8988T (cell line): ENCODE measurements around the gene STT3B.
"Not testable (repeated sequence)": the region's sequence is repeated elsewhere in the genome, so short reads cannot be mapped to it uniquely, and the experiment has no call there.

Experiments
- DNase-seq: peaks from one replicate; pipeline ENCODE4 v3.0.0; 2011

The STT3B gene

DNA sequence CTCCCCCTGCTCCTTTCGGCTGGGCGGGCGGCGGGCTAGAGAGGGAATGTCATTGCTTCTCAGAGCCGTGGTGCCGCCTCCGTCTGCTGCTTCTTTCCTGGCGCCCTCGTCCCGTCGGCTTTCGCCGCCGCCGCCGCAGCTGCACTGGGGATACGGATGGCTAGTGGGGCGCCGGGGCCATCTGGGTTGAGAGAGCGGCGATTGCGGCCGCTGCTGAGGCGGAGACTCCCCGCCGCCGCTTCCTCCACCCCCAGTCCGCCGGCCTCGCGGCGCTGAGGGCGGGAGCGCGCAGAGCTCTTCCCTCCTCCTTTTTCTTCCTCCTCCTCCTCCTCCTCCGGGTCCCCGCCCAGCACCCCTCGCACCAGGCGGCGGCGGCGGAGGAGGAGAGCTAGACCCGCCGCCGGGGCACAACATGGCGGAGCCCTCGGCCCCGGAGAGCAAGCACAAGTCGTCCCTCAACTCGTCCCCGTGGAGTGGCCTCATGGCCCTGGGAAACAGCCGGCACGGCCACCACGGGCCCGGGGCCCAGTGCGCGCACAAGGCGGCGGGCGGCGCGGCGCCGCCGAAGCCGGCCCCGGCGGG lies at the start of gene STT3B:
Gene STT3B (plus strand): TSS at position 339 of the 582 bp plus-strand sequence. CDS start 74 bp downstream, at position 413.
- peak; percentile 73 for DNase-seq

DNA sequence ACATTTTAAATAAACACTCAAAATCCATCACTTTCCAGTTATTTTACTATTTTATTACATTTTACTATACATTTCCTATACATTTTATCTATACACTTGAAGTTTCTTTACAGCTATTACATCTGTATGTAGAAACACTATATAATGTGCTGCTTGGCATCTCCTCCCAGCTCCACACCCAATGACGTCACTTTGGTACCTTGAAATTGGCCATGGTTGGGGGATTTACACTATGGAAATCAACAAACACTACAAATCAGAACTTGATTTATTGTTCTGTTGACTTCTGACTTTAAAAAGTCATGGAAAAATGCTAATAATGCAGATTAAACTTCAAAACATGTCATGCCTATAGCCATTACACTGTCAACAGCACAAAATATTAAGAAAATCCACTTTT lies 48.9 kb upstream of the STT3B start:
- no peak for DNase-seq

DNA sequence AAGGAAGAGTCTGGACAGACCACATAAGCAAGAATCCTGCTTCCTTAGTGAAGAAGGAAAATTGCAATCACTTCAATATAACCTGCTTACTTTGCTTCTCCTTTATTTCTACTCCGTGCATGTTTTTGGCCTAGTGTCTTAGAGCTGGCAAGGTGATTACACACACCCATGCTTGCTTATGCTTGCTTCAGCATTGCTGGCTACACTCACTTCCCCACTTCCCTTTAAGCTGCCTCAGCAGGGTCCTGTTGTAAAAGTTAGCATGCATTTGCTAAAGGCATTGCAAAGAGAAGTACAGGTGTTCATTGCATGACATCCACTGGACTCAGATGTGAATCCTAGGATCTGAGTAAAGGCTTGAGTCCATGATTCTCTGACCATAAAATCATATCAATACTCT lies 47.5 kb upstream of the STT3B start:
- DNase-seq = no peak

DNA sequence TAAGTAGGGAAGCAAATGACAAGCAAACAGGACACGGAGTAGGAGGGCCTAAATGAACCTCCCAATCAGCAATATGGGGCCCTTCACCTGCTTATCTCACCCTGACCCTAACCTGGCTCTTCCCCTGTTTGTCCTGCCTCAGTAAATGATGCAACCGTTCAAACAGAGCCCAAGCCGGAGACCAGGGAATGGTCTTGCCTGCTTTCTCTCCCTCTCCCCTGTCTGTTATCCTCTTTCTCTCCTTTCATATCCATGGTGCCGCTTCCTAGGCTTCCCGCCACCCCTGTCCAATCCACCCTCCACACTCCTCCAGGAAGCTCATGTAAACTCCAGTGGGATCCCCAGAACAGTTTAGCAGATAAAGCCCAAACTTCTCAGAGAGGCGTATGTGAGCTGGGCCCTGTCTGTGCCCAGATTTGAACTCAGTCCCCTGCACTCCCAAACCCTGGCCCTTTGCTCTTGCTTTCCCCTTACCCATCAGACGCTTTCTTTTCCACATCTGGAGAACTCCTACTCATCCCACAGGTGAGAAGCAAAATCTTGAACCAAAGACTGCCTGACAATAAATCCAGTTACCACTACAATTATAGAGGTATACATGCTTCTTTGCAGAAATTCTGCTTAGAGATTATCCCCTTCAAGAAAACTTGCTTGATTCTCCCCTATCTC lies 45.7 kb upstream of the STT3B start:
- DNase-seq = no peak

DNA sequence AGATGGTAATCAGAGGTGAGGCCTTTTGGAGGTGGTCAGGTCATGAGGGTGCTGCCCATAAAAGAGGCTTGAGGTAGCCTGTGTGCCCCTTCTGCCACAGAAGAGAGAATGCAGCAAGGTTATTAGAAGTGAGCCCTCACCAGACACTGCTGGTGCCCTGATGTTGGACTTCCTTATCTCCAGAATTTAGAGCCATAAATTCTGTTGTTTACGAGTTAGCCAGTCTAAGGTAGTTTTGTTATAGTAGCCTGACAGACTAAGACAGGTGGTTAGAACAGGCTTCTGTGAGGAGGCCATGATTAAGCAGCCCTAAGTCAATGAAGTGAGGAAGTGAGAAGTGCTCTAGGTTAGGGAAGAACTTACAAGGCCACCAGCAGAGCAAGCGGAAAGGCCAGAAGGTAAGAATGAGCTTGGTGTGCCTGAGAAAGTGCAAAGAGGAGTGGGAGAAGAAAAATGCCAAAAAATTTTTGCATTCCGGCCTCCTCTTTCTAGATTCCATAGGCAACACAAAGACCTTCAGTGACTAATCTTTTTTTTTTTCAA lies 44.2 kb upstream of the STT3B start:
- no peak for DNase-seq

DNA sequence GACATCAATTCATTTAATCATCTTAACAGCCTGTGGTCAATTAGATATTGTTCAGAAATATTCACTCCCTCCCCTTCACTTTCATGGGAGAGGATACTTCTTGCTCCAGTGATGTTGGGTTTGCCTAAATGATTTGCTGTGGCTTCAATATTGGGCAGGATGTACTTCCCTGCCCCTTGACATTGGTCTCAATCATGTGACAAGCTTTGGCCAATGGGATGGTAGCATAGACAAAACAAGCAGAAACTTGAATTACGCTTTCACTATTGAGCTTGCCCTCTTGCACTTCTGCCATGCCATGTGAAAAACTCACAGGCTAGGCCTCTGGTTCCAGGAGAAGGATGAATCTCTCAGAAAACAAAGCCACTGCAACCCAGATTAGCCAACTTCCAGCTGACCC lies 42.2 kb upstream of the STT3B start:
- no peak for DNase-seq

DNA sequence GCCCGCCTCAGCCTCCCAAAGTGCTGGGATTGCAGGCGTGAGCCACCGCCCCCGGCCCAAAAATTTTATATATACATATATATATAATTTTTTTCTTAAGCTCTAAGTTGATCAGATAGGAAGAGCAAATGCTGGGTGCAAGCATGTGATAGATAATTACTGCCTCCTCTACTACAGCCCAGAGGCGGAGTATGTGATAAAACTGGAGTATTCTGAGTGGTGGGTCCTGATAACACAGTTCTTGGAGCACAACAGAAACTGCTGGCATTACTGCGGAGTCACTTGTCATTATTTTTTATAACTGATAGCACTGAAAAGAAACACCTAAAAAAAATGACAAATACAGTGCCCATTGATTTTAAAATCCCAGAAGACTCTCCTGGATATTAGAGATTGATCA lies 41.1 kb upstream of the STT3B start:
- DNase-seq = no peak

DNA sequence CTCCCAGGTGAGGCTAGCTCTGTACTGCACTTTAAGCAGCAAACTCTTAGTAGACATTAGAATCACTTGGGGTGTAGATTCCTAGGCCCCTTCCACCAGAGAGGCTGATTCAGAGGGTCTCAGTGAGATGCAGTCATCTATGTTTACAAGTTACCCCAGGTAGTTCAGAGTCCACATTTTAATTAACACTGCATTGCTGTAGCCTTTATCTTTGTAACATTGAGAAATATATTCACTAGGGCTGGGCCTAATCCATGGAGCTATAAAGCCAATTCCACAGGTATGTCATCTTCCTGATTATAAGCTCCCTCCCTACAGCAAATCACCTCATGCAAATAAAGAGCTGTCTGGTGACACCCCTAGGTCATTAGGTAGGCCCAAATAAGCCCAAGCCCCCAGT lies 39.6 kb upstream of the STT3B start:
- no peak for DNase-seq

DNA sequence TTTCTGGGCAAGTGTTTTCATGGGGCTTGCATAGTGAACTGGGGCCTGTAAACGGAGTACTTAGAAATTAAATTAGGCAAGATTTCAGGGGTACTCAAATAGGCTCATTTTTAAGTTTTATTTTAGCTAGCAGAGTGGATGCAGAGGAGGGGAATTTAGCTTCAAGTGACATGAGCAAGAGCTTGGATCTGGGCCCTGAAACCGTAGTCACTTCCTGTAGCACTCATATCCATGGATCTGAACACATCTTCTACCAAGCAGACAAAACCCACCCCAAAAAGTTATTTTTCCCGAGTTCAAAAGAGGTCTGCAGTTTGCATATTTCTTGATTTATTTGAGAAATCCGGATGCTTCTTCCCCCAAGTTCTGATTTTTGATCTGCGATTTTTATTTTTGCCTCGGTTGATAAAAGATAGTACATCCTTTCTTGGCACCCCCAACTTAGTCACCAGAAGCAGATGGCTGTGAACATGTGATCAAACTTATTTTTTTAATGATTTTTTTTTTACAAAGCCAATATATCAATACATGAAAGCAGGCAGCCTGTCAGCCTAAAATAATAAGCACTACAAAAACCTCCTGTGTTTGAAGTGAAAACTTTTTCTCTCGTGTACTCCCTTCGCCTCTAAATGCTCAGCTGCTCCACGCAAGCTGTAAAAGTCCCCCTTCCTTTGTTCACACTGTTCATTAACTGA lies 36.6 kb upstream of the STT3B start:
- DNase-seq = no peak

DNA sequence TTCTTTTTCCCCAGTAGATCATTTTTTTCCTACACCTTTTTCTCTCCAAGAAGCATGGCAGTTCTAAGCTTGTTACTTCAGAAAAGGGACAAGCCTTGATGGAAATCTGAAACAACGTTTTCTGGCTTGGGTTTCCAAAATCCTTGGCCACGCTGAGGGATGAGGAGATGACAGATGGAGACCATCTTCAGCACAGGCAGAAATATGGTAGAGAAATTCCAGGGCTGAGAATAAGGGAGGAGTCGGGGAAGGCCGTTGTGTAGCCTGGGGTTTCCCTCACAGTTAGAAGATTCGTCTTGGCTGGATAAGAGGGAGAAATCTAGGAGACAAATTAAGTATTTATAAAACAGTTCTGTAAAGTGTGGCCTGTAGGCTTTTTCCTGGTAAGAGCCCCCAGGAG lies 33.9 kb upstream of the STT3B start:
- no peak for DNase-seq

DNA sequence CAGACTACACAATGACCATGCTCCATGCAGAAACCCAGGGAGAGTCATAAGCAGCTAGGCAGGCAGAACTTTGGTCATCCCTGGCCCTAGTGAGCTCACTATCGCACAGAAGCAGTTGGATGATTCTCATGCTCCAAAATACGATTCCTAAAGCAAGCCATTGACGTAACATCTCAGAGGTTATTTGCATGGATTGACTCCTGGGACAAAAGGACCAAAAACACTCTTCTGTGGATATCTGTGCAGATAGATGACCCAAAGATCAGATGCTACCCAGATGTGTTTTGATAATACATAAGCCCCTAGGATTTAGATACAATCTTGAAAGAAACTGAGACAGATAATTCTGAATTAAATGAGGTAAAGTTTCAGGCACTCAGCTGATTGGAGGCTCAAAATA lies 33.4 kb upstream of the STT3B start:
- no peak for DNase-seq

DNA sequence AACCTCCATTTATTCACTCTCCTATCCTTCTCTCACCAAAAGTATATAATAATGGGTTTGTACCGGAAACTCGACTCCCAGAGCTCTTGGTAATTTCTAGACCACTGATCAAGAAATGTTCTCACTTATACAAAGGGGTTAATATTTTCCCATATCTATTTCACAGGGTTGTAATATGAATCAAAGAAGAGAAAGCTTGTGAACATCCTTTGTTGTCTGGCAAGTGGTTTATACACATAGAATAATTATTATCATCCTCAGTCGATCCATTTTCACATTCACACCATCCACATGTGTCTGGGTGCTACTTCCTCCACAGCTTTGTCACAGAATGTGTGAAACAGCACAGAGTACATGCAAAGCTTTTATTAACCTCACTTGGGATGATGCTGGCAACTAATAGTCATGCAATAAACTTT lies 29.9 kb upstream of the STT3B start:
- no peak for DNase-seq

DNA sequence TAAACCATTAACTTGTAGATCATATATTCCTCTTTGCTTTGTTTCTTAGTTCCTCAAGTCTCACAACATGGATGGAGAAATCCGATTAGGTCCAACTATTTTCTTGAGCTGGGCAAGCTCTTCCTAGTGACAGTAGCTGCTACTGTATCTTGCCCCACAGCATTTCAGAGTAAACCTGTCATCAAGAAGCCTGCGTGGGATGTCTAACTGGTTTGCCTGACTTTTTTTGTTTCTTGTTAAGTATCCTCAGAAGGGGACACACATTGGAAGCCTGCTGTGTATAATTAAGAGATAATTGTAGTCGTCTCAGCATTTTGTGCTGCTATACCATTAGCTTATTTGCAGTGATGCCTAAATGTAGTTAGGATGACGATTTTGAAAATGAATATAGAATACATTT lies 29.3 kb upstream of the STT3B start:
- DNase-seq = no peak

DNA sequence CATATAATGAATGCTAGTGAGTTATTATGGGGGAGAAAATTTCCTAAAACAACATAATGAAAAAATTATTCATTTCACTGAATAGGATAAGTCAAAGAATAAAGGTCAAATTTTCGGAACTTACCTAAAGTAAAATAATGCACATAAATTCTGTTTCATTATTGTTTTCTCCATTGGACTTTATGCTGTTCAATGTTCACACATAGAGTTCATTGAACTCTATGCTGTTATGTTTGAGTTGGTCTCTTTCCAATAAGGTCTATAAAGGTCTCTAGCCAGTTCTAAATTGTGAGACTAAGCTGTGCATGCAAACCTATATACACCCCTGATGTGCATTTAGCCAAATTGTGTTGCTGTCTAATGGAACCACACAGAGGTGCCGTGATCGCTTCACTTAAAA lies 28.5 kb upstream of the STT3B start:
- DNase-seq = no peak

DNA sequence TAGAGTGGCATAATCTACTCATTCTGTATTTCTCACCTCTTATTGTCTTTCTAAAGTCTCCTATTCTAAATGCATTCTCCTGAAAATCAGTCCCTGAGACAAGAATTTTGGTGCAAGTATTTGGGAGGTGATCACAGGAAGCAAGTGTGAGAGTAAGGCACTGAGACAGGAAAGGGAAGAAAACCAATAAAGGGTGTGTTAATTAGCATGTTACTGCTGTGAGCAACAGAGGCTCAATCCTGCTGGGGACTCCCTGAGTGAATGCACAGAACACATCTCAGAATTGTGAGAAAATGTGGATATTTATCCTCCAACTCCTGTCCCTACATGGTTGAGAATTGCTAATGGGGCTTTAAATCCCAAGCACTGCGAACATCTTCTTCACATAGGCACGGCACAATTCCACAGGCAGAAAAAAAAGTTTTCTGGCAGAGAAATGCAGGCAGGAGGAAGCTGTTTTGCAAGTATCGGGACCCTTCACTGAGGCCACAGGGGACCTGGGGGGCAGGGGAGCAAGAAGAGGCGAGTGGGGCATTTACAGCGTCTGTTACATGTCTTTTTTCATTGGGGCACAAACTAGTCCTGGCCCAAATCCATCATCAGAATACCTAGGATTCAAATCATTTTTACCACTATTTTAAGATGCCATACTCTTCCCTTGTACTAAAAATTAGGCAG lies 27.2 kb upstream of the STT3B start:
- DNase-seq = no peak

DNA sequence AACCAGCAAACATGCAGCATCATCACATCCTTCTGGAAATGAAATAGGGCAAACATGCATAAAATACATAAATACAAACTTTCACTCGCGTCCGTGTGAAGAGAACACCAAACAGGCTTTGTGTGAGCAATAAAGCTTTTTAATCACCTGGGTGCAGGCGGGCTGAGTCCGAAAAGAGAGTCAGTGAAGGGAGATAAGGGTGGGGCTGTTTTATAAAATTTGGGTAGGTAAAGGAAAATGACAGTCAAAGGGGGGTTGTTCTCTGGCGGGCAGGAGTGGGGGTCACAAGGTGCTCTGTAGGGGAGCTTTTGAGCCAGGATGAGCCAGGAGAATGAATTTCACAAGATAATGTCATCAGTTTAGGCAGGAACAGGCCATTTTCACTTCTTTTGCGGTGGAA lies 26.2 kb upstream of the STT3B start:
- DNase-seq = not testable (repeated sequence)

DNA sequence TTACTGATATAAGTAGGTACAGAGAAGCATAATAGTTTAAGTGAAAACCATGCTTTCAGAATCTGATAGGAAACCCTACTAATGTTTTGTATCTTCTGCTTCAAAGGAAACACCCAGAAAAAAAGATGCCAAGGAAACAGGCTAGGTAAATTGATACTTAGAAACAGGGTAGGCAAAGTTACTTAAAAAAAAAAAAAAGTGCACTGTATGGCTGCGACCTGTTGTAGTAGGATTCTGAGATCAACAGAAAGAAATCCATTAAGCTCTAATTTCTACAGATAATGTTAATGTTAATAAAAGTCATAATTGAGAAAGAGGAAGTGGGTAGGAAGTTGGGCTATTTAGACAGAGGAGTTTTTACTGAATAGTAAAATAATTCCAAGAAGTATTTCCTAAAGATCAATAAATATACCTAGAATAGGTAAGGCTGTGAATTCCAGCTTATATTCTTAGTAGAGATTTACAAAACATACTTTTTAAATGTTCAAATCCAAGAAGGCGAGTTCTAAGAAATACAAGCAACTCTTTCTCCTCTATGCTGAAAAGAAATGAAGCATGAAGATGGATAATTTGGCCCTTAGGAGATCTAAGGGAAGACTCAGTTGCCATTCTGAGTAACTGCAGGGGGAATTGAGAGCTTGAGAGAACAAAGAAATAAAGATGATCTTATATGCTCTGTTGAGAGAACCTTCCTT lies 24.1 kb upstream of the STT3B start:
- DNase-seq = no peak

DNA sequence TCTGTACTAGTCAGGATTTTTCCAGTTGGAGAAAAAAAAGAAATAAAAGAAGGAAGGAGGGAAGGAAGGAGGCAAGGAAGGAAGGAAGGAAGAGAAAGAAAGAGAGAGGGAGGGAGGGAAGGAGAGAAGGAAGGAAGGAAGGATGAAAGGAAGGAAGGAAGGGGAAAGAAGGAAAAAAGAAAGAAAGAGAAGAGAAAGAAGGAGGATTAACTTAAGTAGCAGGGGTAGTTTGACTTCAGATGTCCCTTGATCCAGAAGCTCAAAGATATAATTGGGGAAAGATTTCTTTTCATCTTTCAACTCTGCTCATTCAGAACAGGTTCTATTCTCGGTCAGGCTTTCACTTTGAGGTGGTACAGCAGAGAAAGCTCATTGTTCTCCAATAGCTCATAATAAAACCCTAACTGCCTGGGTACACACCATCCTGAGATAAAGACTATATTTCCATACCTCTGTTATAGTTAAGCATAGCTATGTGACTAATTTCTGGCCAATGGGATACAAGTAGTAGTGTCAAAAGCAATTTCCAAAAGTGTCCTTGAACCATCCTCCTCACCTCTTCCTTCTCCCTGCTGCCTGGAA lies 23.5 kb upstream of the STT3B start:
- no peak for DNase-seq

DNA sequence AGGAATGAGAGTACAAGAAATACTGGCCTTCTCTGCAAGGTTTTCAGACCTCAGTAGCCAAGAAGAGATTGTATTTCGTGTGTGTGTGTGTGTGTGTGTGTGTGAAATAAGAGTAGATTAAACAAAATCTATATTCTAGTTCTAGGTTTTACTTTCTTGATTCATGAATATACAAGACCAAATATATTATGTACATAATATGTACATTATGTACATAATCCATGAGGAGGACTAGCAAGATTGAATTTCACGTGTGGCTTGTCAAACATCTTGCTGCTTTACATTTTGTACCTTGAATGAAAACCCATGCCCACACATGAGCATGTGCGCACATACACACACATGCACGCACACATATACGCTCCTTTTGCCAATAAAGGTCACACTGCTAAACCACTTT lies 18.2 kb upstream of the STT3B start:
- no peak for DNase-seq

DNA sequence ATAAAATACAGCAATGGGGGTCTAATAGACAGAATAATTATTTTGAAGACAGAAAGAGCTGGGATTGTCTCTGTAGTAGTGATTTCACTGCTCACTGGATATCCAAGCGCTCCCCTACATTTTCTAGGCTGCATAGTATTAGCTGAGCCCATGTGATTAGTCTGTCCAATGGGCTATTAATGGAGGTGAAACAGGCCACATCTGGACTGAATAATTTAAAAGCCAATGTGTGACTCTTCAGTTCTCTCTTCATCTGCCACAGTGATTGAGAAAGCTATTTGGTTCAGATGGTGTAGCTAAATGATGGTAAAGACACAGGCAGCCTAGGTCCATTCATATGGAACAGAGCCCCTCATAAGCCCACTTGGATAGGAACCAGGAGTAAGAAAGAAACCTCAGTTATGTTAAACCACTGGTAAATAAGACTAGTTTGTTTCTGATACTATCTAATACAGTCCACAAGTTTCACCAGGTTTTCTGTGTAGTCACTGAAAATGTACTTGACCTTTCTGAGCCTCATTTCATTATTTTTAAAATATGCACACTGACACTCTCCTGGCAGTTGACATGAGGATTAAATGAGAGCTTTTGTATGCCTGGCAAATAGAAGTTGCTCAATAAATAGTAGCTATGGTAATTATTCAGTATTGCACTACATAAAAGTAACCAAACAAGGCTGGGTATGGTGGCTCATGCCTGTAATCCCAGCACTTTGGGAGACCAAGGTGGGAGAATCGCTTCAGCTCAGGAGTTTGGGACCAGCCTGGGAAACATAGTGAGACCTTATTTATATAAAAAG lies 17.0 kb upstream of the STT3B start:
- no peak for DNase-seq

DNA sequence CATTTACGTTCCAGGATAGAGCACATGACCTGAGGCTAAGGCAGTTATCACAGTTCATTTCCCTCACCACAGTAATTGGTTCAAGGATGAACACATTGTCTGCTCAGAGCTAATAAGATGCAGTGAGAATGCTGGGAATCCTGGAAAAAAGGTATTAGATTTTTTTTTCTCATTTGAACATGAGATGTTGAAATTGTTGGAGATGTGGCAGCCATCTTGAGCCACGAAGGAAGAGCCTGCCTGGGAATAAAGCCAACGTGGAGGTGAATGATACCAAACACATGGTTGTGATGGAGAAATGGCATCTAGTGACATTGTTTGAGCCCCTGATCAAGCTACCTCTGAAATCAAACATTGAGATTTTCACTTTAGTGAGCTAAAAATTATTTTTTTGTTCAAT lies 16.0 kb upstream of the STT3B start:
- no peak for DNase-seq

DNA sequence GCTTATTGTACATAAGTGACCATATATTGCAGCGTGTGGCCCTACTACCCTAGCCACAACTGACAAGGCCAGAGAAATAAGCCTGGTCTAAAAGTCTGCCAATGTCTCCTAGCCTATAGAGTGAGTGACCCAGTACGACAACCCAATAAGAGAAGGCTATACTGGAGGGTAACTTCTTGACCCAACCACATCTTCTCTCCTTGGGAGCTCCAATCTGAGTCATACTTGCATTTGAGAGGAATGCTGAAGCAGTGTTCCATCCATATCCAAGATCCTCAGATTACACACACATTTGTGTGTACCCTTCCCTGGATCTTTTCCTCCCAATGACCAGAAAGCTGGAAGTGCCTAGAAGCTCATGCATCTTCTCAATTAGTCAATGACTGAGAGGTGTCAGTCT lies 11.3 kb upstream of the STT3B start:
- DNase-seq = no peak
